Activated CD4-positive, alpha-beta T cell treated with anti-CD3 and anti-CD28 coated beads, Interleukin-2, amount 10 ng/mL, durations not matched to agents 7 days and 5 days (primary cell): ENCODE measurements around the gene CECR2. TPM values are rescaled to one million over a fixed set of nuclear protein-coding genes. Genes with fewer than 3 reads are reported as not detected.

Experiments
- CTCF ChIA-PET: fragments of 350-600 bp; sonication (Branson Sonifier 250); formaldehyde crosslinking; loops from one replicate; lab custom pipeline; 2021; ENCODE audit warnings: antibody characterized with exemption; lab: Charles Lee
- POLR2A ChIA-PET: fragments of 350-600 bp; sonication (Branson Sonifier 250); formaldehyde crosslinking; loops from one replicate; lab custom pipeline; 2021; ENCODE audit warnings: antibody characterized with exemption; lab: Charles Lee
- DNase-seq: peaks from one replicate; pipeline ENCODE4 v3.0.0-alpha.2; 2020
- H3K27ac Mint-ChIP-seq: one replicate; pipeline ENCODE4 v1.8.0; 2021; ENCODE audit warnings: mild to moderate bottlenecking, moderate library complexity, mixed read lengths
- H3K27me3 Mint-ChIP-seq: one replicate; pipeline ENCODE4 v1.8.0; 2021; ENCODE audit warnings: mixed read lengths
- H3K36me3 Mint-ChIP-seq: one replicate; pipeline ENCODE4 v1.8.0; 2021; ENCODE audit warnings: low read depth, mixed read lengths
- H3K4me1 Mint-ChIP-seq: one replicate; pipeline ENCODE4 v1.8.0; 2021; ENCODE audit warnings: mixed read lengths
- H3K4me3 Mint-ChIP-seq: one replicate; pipeline ENCODE4 v1.8.0; 2021; ENCODE audit warnings: mild to moderate bottlenecking, moderate library complexity, mixed read lengths
- H3K9me3 Mint-ChIP-seq: one replicate; pipeline ENCODE4 v1.8.0; 2021; ENCODE audit warnings: mixed read lengths
- total RNA-seq, 2 experiments: library from RNA; stranded (reverse); gene quantifications; one replicate each; pipeline ENCODE4 v1.2.3, GENCODE V29; 2021

The CECR2 gene
- total RNA-seq, 2 experiments from 2014 or later = 0.15 TPM; not detected in 1

DNA sequence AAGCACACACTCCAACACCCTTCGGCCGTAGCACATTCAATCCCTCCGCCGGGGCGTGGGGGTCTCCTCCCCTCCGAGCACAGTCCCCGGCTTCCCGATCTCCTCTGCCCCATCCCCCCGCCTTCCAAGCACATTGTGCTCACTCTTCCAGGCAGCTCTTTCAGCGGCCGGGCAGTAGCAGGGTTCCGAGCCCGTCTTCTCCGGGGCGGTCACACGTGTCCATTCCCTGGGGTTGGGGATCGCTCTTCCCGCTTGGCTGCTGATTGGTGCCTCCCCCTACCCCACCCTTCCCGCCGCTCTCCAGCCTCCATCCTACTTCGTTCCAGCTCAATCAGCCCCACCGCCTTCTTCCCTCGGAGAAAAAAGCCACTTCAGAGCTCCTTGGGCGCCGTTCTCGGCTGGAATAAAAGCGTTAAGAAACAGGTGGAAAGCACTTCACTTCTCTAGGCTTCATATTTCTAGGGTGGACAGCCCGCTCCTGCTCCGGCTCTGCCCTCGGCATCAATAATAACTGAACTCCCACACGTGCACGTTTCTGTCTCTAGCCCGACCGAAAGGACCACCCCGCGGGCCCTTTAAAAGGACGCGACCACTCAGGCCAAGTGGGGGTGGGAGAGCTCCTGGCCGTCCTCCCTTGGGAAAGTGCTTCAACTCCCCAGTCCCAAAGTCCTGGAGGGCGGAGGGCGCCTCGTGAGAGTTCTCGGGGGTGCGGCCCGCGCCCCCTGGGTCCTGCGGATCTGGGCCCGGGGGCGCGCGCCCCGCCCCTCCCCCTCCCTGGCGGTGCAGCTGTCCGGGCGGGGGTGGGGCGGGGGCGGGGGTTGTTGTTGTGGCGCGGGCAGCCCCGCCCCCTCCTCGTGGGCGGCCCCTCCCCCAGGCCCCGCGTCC is 464 bp upstream of the CECR2 start:
- Mint-ChIP-seq H3K27me3 (peaks cover 59% of the 10 kb centered on the region), H3K4me3 (peak overlapping the region; percentile 60), H3K4me1 (peaks cover 26% of the 10 kb centered on the region), H3K27ac (peak overlapping the region; percentile 33), H3K9me3 (no peaks in the 10 kb centered on the region), H3K36me3 (peaks cover 2% of the 10 kb centered on the region)
- ChIA-PET POLR2A (interaction anchor here (0.7 kb wide), 1 partner anchor 63 kb away, joined by 5 read pairs; no protein-coding TSS in a partner anchor), CTCF (no interaction called here)
- DNase-seq = no peak

DNA sequence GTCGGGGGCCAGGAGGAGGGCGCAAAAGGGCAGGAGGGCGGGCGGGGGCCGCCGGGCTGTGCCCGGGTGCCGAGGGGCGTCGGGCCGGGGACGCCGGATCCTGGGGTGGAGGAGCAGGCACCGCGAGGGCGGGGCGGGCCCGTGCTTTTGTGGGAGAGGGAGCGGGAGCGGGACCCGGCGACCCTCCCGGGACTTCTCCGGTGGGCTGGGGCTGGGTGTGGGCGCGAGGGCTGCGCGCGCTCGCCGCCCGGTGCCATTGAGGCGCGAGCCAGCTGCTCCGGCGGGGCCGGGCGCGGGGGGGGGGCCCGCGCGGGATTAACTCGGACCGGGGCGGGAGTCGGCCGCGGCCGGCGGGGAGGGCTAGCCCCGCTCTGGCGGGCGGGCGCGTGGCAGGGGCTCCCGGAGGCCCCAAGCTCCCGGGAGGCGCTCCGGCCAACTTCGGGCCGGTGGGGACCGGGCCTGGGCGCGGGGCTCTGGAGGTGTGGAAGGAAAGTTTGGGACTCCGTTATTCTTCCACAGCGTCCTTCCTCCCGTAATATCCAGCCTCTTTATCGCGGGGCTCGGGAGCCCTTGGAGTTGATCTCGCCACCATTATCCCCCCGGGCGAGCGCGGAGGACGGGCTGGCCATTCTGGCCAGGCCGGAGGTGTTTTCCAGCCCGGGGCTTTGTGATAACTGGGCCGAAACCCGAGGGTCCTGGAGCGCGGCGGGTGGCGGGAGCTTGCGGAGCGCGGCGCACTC is 936 bp downstream of the CECR2 start:
- Mint-ChIP-seq H3K9me3 (no peaks in the 10 kb centered on the region), H3K4me3 (peak overlapping the region; percentile 23), H3K4me1 (peaks cover 26% of the 10 kb centered on the region), H3K36me3 (peaks cover 2% of the 10 kb centered on the region), H3K27ac (no peak overlapping the region), H3K27me3 (peaks cover 62% of the 10 kb centered on the region)
- no peak for DNase-seq
- POLR2A ChIA-PET = no interaction called here
- CTCF ChIA-PET = interaction anchor here (1.6 to 1.7 kb wide), 2 partner anchors 24 to 199 kb away, joined by 3 to 4 read pairs; no protein-coding TSS in a partner anchor

- CTCF ChIA-PET = interaction anchor here (1.6 to 1.7 kb wide), 2 partner anchors 23 to 200 kb away, joined by 3 to 4 read pairs; no protein-coding TSS in a partner anchor
- Mint-ChIP-seq H3K4me3 (peak overlapping the region; percentile 23), H3K27me3 (peaks cover 63% of the 10 kb centered on the region)
Measured at GRCh38 chr22:17370766-17371432, 1.6 kb downstream of the CECR2 start.

GRCh38 chr22:17371448-17371847 is 2.2 kb downstream of the CECR2 start:
- H3K27me3 Mint-ChIP-seq = peaks cover 59% of the 10 kb centered on the region
- H3K4me1 Mint-ChIP-seq = peaks cover 23% of the 10 kb centered on the region
- ChIA-PET CTCF (interaction anchor here (1.6 to 1.7 kb wide), 2 partner anchors 23 to 200 kb away, joined by 3 to 4 read pairs; no protein-coding TSS in a partner anchor), POLR2A (no interaction called here)
- H3K9me3 Mint-ChIP-seq = no peaks in the 10 kb centered on the region
- no peak overlapping the region for H3K27ac Mint-ChIP-seq
- H3K36me3 Mint-ChIP-seq = peaks cover 2% of the 10 kb centered on the region
- DNase-seq = no peak
- H3K4me3 Mint-ChIP-seq = no peak overlapping the region

More at GRCh38 chr22:17370766-17371432, 1.6 kb downstream of the CECR2 start:
- DNase-seq = no peak
- POLR2A ChIA-PET = no interaction called here
- Mint-ChIP-seq H3K9me3 (no peaks in the 10 kb centered on the region), H3K36me3 (peaks cover 2% of the 10 kb centered on the region), H3K4me1 (peaks cover 25% of the 10 kb centered on the region), H3K27ac (no peak overlapping the region)

DNA sequence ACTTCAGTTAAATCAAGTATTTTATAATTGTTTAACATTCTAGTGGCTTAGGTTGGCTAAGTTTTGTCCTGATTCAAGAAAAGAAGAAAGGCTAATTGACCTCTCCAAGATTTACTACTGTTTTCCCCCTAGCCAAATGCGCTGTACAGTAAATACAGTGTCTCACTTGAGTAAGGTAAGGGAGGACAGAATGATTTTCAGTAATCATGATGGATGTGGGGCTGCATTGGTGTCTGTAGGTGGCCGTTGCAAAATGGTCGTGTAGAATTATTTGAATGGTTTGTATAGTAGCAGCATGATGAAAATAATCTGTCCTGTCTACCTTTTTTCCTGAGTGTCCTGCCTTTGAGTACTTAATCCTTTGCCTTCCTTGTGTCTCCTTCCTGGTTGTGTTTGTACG is 4.6 kb downstream of the CECR2 start:
- no peak for DNase-seq
- H3K4me3 Mint-ChIP-seq = no peak overlapping the region
- H3K4me1 Mint-ChIP-seq = peaks cover 5% of the 10 kb centered on the region
- no peaks in the 10 kb centered on the region for H3K36me3 Mint-ChIP-seq
- H3K27ac Mint-ChIP-seq = no peak overlapping the region
- CTCF ChIA-PET = interaction anchor here (1.6 kb wide), 1 partner anchor 13 kb away, joined by 3 read pairs; no protein-coding TSS in a partner anchor
- POLR2A ChIA-PET = no interaction called here
- no peaks in the 10 kb centered on the region for H3K9me3 Mint-ChIP-seq
- H3K27me3 Mint-ChIP-seq = peaks cover 36% of the 10 kb centered on the region

DNA sequence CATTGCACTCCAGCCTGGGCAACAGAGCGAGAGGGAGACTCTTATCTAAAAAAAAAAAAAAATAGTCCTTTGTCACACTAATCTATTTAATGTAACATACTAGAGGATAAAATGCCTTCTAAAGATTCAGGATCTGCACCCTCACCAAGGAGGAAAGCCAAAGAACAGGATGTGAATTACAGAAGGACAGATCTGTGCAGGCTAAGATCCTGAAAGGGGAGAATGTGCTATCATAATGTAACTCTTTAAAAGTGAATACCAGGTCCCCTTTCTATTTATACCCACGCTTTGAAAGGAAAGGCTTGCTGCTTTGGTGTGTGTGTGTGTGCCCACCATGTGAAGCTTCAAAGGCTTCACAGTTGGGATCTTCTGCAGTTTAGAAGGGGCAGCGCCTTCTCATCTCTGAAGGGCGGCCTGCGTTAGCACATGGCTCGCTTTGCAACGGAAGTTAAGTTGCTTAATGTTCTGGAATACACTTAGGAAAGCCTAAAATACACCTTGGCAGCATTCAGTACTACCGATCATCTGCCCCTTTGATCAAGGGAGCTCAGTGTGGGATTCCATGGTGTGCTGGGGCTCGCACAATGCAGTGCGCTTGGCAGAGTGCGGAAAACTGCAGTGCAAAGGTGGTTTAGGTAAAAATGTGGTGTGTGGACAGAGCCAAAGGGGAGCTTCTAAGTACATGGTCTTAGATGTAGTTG is 6.8 kb downstream of the CECR2 start:
- Mint-ChIP-seq H3K27me3 (peaks cover 33% of the 10 kb centered on the region), H3K4me1 (peaks cover 7% of the 10 kb centered on the region), H3K4me3 (no peak overlapping the region), H3K36me3 (no peaks in the 10 kb centered on the region), H3K27ac (no peak overlapping the region), H3K9me3 (no peaks in the 10 kb centered on the region)
- ChIA-PET CTCF (interaction anchor here (0.6 to 1.1 kb wide), 3 partner anchors 9 to 13 kb away, joined by 3 read pairs; no protein-coding TSS in a partner anchor), POLR2A (no interaction called here)
- no peak for DNase-seq

- Mint-ChIP-seq H3K27ac (no peak overlapping the region), H3K36me3 (no peaks in the 10 kb centered on the region), H3K27me3 (peaks cover 24% of the 10 kb centered on the region), H3K4me3 (no peak overlapping the region), H3K4me1 (peaks cover 6% of the 10 kb centered on the region), H3K9me3 (no peaks in the 10 kb centered on the region)
- ChIA-PET CTCF (interaction anchor here (0.7 to 1.1 kb wide), 2 partner anchors 9 to 10 kb away, joined by 3 read pairs; no protein-coding TSS in a partner anchor), POLR2A (no interaction called here)
- DNase-seq = no peak
Measured at GRCh38 chr22:17376950-17377349, 7.7 kb downstream of the CECR2 start.

- H3K9me3 Mint-ChIP-seq = no peaks in the 10 kb centered on the region
- DNase-seq = no peak
- ChIA-PET POLR2A (no interaction called here), CTCF (no interaction called here)
- peaks cover 6% of the 10 kb centered on the region for H3K4me1 Mint-ChIP-seq
- no peak overlapping the region for H3K4me3 Mint-ChIP-seq
- no peak overlapping the region for H3K27ac Mint-ChIP-seq
- H3K36me3 Mint-ChIP-seq = no peaks in the 10 kb centered on the region
- peaks cover 6% of the 10 kb centered on the region for H3K27me3 Mint-ChIP-seq
Measured at GRCh38 chr22:17379944-17380343, 10.7 kb downstream of the CECR2 start.

DNA sequence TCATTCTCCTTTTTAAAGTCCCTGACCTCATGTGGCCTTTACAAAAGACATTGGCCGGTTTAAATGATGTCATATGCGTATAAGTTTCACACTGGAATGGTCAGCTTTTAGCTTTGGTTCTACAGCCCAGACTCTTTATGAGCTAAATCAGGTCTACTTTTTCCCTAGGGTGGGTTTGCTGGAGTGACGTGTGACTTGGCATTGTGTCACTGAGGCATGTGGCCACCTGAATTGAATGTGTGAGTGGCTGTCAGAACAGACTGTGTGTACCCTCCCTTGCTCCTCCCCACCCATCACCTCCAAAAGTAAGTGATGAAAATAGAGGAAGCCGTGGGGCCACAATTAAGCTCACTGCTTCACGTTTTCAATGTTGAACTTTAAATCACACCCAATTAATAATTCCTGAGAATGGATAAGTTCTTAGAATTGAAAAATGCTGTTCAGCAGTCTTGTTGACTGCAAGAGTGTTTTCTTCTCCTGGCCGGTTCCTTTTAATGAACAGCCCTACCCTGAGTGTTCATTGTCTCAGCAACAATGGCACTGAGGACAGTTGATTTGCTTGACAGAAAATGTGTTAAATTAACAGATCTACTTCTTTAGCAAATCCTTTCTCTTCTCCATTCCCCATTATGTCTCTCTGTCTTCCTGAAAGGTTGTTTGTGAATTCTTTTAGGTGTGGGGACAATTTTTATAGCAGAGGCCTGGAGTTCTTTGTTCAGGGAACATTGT is 11.3 kb downstream of the CECR2 start:
- no peak overlapping the region for H3K27ac Mint-ChIP-seq
- ChIA-PET CTCF (no interaction called here), POLR2A (interaction anchor here (0.6 kb wide), 1 partner anchor 172 kb away, joined by 3 read pairs; no protein-coding TSS in a partner anchor)
- no peaks in the 10 kb centered on the region for H3K9me3 Mint-ChIP-seq
- no peak overlapping the region for H3K4me3 Mint-ChIP-seq
- no peak for DNase-seq
- no peaks in the 10 kb centered on the region for H3K36me3 Mint-ChIP-seq
- H3K27me3 Mint-ChIP-seq = peaks cover 4% of the 10 kb centered on the region
- peaks cover 6% of the 10 kb centered on the region for H3K4me1 Mint-ChIP-seq

GRCh38 chr22:17381192-17381913 is 12.1 kb downstream of the CECR2 start:
- CTCF ChIA-PET = no interaction called here
- Mint-ChIP-seq H3K4me1 (peaks cover 6% of the 10 kb centered on the region), H3K27me3 (peaks cover 3% of the 10 kb centered on the region), H3K36me3 (no peaks in the 10 kb centered on the region), H3K9me3 (no peaks in the 10 kb centered on the region), H3K27ac (no peak overlapping the region), H3K4me3 (no peak overlapping the region)
- no peak for DNase-seq
- POLR2A ChIA-PET = interaction anchor here (0.6 kb wide), 2 partner anchors 43 to 173 kb away, joined by 3 read pairs; no protein-coding TSS in a partner anchor
